Transverse colon (tissue), 4 donors: ENCODE data around the gene RELT. TPM values are rescaled to one million over a fixed set of nuclear protein-coding genes. Genes with fewer than 3 reads are reported as not detected.

Source experiments
- DNase-seq: peaks from one replicate; pipeline ENCODE4 v3.0.0-alpha.2; 2019
- H3K27ac ChIP-seq, 4 donors: fragments of 200-600 bp; sonication (generic); 2 replicates each; pipeline ENCODE4 v1.5.1; 2016 to 2018; ENCODE audit warnings: inconsistent platforms in 4 of 4
- H3K27me3 ChIP-seq: fragments of 200-600 bp; sonication (generic); 2 replicates; pipeline ENCODE4 v1.5.1; 2017; ENCODE audit warnings: inconsistent platforms
- H3K36me3 ChIP-seq, 4 donors: fragments of 200-600 bp; sonication (generic); 2 replicates each; pipeline ENCODE4 v1.5.1; 2017 to 2019; ENCODE audit warnings: inconsistent platforms in 4 of 4
- H3K4me1 ChIP-seq, 4 donors: fragments of 200-600 bp; sonication (generic); 2 replicates each; pipeline ENCODE4 v1.5.1; 2017 to 2020; ENCODE audit warnings: inconsistent platforms in 4 of 4
- H3K4me3 ChIP-seq, 4 donors: fragments of 200-600 bp; sonication (generic); 1 replicate in 1 of 4; 2 replicates in 3 of 4; pipeline versions ENCODE4 v1.5.1 to v1.6.1; 2017 to 2019; ENCODE audit warnings: inconsistent platforms in 4 of 4
- H3K9me3 ChIP-seq, 2 donors: fragments of 200-600 bp; sonication (generic); 2 replicates each; pipeline ENCODE4 v1.5.1; 2017 to 2019; ENCODE audit warnings: inconsistent platforms in 2 of 2
- EP300 ChIP-seq: sonication (generic); formaldehyde crosslinking; IDR thresholded peaks from one replicate; pipeline ENCODE4 v1.6.1; 2017; ENCODE audit warnings: antibody characterized with exemption, low read depth
- POLR2A ChIP-seq: fragments of 450-650 bp; IDR thresholded peaks from one replicate; pipeline ENCODE4 v1.6.1; 2016; ENCODE audit warnings: antibody characterized with exemption, mild to moderate bottlenecking, moderate library complexity
- POLR2AphosphoS5 ChIP-seq, 3 donors: sonication (generic); formaldehyde crosslinking; IDR thresholded peaks; one replicate each; pipeline ENCODE4 v1.6.1; 2016; ENCODE audit warnings: antibody characterized with exemption in 3 of 3
- WGBS, 2 donors: methylation state at CpG; one replicate each; pipeline ENCODE4 v1.1.5; 2018; ENCODE audit warnings: low coverage in 1 of 2; 5-methylcytosine and 5-hydroxymethylcytosine counted together
- in situ Hi-C, 4 donors: fragments of 200-750 bp; cut with MboI; loops; one replicate each; pipeline versions ENCODE4 v1.15.0 to v1.15.1; 2017; ENCODE audit warnings: low sequenced_read_pairs in 3 of 4, low pct_ligation_motif_present in 1 of 4, low pct_unique_long_range_greater_than_20kb in 1 of 4
- intact Hi-C: fragments of 100-400 bp; cut with DNase I; formaldehyde crosslinking; loops from one replicate; pipeline ENCODE4 v1.15.1; 2023; ENCODE audit warnings: low total_unique reads
- total RNA-seq, 4 donors: library from RNA; depleted of rRNA; stranded (reverse); fragments of >200 nt; gene quantifications; one replicate each; pipeline ENCODE4 v1.1.0, GENCODE V29; 2016
- TF ChIP-seq, protein P1 (sequence below), 5 experiments: fragments of 200-600 bp in 3 of 5; fragments of 450-650 bp in 2 of 5; sonication (generic) in 3 of 5; IDR thresholded peaks; 1 replicate in 2 of 5; 2 replicates in 3 of 5; pipeline ENCODE4 v1.5.1; 2016 to 2017; ENCODE audit warnings: antibody characterized with exemption in 5 of 5, inconsistent platforms in 3 of 5, mild to moderate bottlenecking in 2 of 5, moderate library complexity in 1 of 5

RELT gene
- total RNA-seq, 4 donors from 2014 or later: 2.0 to 10.1 (median 6.1) TPM

DNA sequence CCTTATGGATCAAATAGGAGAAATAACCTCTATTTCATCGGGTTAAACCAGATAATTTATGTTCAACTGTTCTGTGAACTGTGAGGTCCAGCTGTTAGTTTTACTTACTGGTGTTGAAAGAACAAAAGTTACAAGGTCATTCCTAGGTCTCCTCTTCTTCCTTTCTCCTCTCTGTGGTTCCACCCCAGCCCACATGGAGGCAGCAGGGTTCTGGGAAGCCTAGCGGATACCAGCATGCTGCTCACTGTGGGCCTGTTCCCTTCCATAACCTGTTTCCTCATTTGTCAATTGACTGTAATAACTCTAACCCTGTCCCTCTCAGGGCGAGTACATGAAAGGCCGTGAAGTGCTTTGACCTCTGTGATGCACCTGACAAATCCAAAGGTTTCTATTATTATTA is 27.8 kb downstream of the RELT start:
- Histone ChIP-seq H3K27ac (no peak overlapping the region), H3K9me3 (no peaks in the 10 kb centered on the region), H3K36me3 (no peaks in the 10 kb centered on the region), H3K27me3 (no peaks in the 10 kb centered on the region), H3K4me3 (no peak overlapping the region), H3K4me1 (no peaks in the 10 kb centered on the region)
- TF ChIP-seq EP300: no peak
- TF ChIP-seq, protein P1, sequence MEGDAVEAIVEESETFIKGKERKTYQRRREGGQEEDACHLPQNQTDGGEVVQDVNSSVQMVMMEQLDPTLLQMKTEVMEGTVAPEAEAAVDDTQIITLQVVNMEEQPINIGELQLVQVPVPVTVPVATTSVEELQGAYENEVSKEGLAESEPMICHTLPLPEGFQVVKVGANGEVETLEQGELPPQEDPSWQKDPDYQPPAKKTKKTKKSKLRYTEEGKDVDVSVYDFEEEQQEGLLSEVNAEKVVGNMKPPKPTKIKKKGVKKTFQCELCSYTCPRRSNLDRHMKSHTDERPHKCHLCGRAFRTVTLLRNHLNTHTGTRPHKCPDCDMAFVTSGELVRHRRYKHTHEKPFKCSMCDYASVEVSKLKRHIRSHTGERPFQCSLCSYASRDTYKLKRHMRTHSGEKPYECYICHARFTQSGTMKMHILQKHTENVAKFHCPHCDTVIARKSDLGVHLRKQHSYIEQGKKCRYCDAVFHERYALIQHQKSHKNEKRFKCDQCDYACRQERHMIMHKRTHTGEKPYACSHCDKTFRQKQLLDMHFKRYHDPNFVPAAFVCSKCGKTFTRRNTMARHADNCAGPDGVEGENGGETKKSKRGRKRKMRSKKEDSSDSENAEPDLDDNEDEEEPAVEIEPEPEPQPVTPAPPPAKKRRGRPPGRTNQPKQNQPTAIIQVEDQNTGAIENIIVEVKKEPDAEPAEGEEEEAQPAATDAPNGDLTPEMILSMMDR (IDR thresholded peaks at IDR 0.05): peak; percentile 40 to 62 (median 50)
- DNase-seq: peak; percentile 49
- in situ Hi-C loops: loop anchor here in 2 of 4 donors (10.0 kb wide), 1 partner anchor 261 kb away; no protein-coding TSS in a partner anchor
- 44 to 61% methylated on average over 2 to 4 of the region's 4 CpGs for WGBS, 2 donors
- intact Hi-C loops: loop anchor here (2.0 kb wide), 1 partner anchor 257 kb away; no protein-coding TSS in a partner anchor

DNA sequence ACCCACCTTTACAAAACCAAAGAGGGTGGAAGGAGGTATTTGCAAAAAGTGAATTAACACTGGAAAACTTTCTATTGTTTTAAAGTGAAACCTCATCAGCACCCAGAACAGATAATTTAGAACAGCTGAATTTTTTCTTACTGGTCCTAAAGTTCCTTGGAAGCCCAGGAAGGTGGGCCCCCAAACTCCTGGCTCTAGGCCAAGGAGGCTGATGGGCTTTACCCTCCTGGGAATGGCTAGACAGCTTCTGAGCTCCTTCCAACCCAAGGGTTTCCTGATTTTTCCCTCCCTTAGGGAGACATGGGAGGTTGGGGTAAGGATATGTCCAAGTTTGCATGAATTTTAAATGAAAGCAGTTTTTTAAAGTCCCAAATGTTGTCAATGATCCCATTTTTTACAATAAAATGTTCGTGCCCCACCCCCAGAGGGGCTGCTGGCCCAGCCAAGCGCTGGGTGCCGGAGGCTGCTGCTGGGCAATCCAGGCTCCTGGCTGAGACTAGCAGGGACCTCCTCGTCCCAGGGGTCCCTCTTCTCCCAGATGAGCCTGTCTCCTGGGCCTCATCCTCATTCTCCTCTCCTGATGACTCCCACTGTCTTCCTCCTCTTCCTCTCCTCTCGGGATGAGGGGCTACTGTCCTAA is 28.4 kb downstream of the RELT start:
- intact Hi-C loops: loop anchor here (2.0 kb wide), 1 partner anchor 256 kb away; no protein-coding TSS in a partner anchor

DNA sequence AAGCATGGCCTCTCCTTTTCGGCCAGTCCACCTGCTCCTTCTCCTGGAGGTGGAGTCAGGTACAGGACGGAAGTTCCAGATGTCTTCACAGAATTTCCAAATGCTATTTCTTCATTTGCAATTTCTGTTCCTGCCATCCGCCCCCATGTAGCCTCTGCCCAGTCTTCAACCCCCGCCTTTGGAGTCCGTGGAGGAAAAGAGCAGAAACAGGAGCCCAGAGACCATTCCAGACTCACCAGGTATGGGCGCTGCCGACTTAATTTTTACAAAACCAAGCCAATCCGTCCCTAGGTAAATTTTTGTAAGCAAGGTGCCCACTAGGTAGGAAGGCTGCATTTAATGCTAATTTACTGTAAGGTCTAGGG is 28.9 kb downstream of the RELT start:
- TF ChIP-seq POLR2AphosphoS5 (IDR thresholded peaks at IDR 0.05): no peak
- TF ChIP-seq, protein P1 (IDR thresholded peaks at IDR 0.05): no peak
- TF ChIP-seq POLR2A: no peak
- no peak for TF ChIP-seq EP300
- H3K4me3 ChIP-seq: no peak overlapping the region
- no peaks in the 10 kb centered on the region for H3K36me3 ChIP-seq
- 98 to 100% methylated on average over 7 to 8 of the region's 8 CpGs for WGBS, 2 donors
- no peak for DNase-seq
- in situ Hi-C loops: loop anchor here in 2 of 4 donors (10.0 kb wide), 1 partner anchor 260 kb away; no protein-coding TSS in a partner anchor
- no peaks in the 10 kb centered on the region for H3K4me1 ChIP-seq
- no peaks in the 10 kb centered on the region for H3K9me3 ChIP-seq
- H3K27me3 ChIP-seq: no peaks in the 10 kb centered on the region
- no peak overlapping the region for H3K27ac ChIP-seq
- intact Hi-C loops: loop anchor here (2.0 kb wide), 1 partner anchor 256 kb away; no protein-coding TSS in a partner anchor

More for the DNA sequence above, 28.4 kb downstream of the RELT start:
- no peaks in the 10 kb centered on the region for H3K9me3 ChIP-seq
- in situ Hi-C loops: loop anchor here in 2 of 4 donors (10.0 kb wide), 1 partner anchor 260 kb away; no protein-coding TSS in a partner anchor
- no peaks in the 10 kb centered on the region for H3K36me3 ChIP-seq
- no peaks in the 10 kb centered on the region for H3K27me3 ChIP-seq
- 92% methylated on average over 5 of the region's 5 CpGs; no CpG with 5 or more reads in 1 of the 2 donors for WGBS, 2 donors
- H3K27ac ChIP-seq: no peak overlapping the region
- no peaks in the 10 kb centered on the region for H3K4me1 ChIP-seq
- no peak for DNase-seq
- TF ChIP-seq, protein P1 (IDR thresholded peaks at IDR 0.05): no peak
- no peak for TF ChIP-seq POLR2AphosphoS5 (IDR thresholded peaks at IDR 0.05)
- no peak overlapping the region for H3K4me3 ChIP-seq

DNA sequence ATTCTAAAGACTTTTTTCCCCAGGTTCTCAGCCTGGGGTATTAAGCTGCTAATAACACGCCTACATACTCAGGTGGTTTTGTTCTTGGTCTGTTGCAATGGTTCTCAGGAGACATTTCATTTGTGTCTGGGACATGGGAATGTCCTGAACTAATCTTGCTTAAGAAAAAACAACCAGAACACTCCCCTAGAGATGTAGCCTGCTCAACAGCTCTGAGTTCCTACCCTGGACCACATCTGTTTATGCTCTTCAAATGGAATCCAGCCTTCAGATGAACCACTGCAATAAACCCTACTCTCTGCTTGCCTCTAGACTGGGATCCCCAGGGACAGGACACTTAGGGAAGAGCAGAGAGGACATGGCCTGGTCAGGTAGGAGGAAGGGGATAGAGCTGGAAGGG is 29.9 kb downstream of the RELT start:
- intact Hi-C loops (no loop called here), in situ Hi-C loops (loop anchor here in 2 of 4 donors (10.0 kb wide), 1 partner anchor 259 kb away; no protein-coding TSS in a partner anchor)
- TF ChIP-seq POLR2AphosphoS5 (IDR thresholded peaks at IDR 0.05) (no peak), EP300 (no peak), POLR2A (no peak)
- TF ChIP-seq, protein P1 (IDR thresholded peaks at IDR 0.05): no peak
- no peaks in the 10 kb centered on the region for H3K27me3 ChIP-seq
- H3K4me1 ChIP-seq: no peaks in the 10 kb centered on the region
- H3K27ac ChIP-seq: no peak overlapping the region
- no peak for DNase-seq
- 85% methylated on average over 1 of the region's 1 CpG; no CpG with 5 or more reads in 1 of the 2 donors for WGBS, 2 donors
- no peaks in the 10 kb centered on the region for H3K9me3 ChIP-seq
- H3K36me3 ChIP-seq: no peaks in the 10 kb centered on the region
- no peak overlapping the region for H3K4me3 ChIP-seq
